MV-4-11 (cell line): ENCODE measurements around the gene KRT37.
"Not testable (repeated sequence)": the region's sequence is repeated elsewhere in the genome, so short reads cannot be mapped to it uniquely, and the experiment has no call there.

Source experiments
- DNase-seq: peaks from one replicate; lab custom pipeline; 2025; lab: John Stamatoyannopoulos, UW

KRT37 gene

GRCh38 chr17:41404024-41404671, 20.2 kb downstream of the KRT37 start:
- DNase-seq = peak; percentile 83

GRCh38 chr17:41403404-41404023, 20.9 kb downstream of the KRT37 start:
- DNase-seq = no peak

GRCh38 chr17:41402161-41402560, 22.2 kb downstream of the KRT37 start:
- DNase-seq = no peak

- DNase-seq = peak; percentile 77
Observed at GRCh38 chr17:41396996-41397660, 27.3 kb downstream of the KRT37 start, which contains the start of gene KRT31. Gene KRT31 (minus strand): TSS chr17:41397608. CDS start chr17:41397539, 69 bp downstream.

GRCh38 chr17:41396340-41396739, 28.0 kb downstream of the KRT37 start:
- DNase-seq = no peak

- no peak for DNase-seq
Observed at GRCh38 chr17:41395611-41396010, 28.8 kb downstream of the KRT37 start.

GRCh38 chr17:41395044-41395443, 29.3 kb downstream of the KRT37 start:
- DNase-seq = not testable (repeated sequence)

- DNase-seq = no peak
Observed at GRCh38 chr17:41394254-41394996, 30.0 kb downstream of the KRT37 start.

- DNase-seq = no peak
Observed at GRCh38 chr17:41393826-41394225, 30.6 kb downstream of the KRT37 start.

- DNase-seq = no peak
Observed at GRCh38 chr17:41393294-41393693, 31.1 kb downstream of the KRT37 start.

GRCh38 chr17:41392278-41392677, 32.1 kb downstream of the KRT37 start:
- DNase-seq = no peak

- no peak for DNase-seq
Observed at GRCh38 chr17:41391535-41391934, 32.9 kb downstream of the KRT37 start.

GRCh38 chr17:41390411-41390938, 33.9 kb downstream of the KRT37 start:
- no peak for DNase-seq

- DNase-seq = no peak
Observed at GRCh38 chr17:41387670-41388069, 36.7 kb downstream of the KRT37 start.

GRCh38 chr17:41386227-41386626, 38.2 kb downstream of the KRT37 start:
- no peak for DNase-seq

GRCh38 chr17:41383690-41384089, 40.7 kb downstream of the KRT37 start:
- DNase-seq = no peak

- DNase-seq = no peak
Observed at GRCh38 chr17:41382394-41382793, 42.0 kb downstream of the KRT37 start.

- DNase-seq = not testable (repeated sequence)
Observed at GRCh38 chr17:41381943-41382342, 42.4 kb downstream of the KRT37 start, which contains the start of gene KRT34. Gene KRT34 (minus strand): TSS chr17:41382306. CDS start chr17:41382246, 60 bp downstream.

- not testable (repeated sequence) for DNase-seq
Observed at GRCh38 chr17:41380091-41380490, 44.3 kb downstream of the KRT37 start.

- no peak for DNase-seq
Observed at GRCh38 chr17:41377546-41377945, 46.8 kb downstream of the KRT37 start.
